Lung (tissue), 12 donors: ENCODE data around the gene PACS1. TPM values are rescaled to one million over a fixed set of nuclear protein-coding genes. Genes with fewer than 3 reads are reported as not detected.

Source experiments
- ATAC-seq: fragments of 200-7000 bp; cut with Tn5 transposase; one replicate; pipeline ENCODE4 v1.9.1; 2020; ENCODE audit warnings: moderate number of reproducible peaks; ENCODE audit not compliant: insufficient read depth, low FRiP score
- DNase-seq, 3 donors: peaks; one replicate each; pipeline ENCODE4 v3.0.0-alpha.2; 2013 to 2017
- H3K27ac ChIP-seq, 2 donors: one replicate each; pipeline ENCODE4 v1.5.1; 2013; ENCODE audit warnings: mild to moderate bottlenecking in 2 of 2, moderate library complexity in 2 of 2, control low read depth in 1 of 2, inconsistent platforms in 1 of 2, low read depth in 1 of 2, low read length in 1 of 2
- H3K27me3 ChIP-seq, 3 donors: one replicate each; pipeline ENCODE4 v1.5.1; 2013; ENCODE audit warnings: low read length in 2 of 3; ENCODE audit not compliant: control insufficient read depth in 3 of 3, insufficient read depth in 3 of 3
- H3K36me3 ChIP-seq, 4 donors: one replicate each; pipeline ENCODE4 v1.5.1; 2013; ENCODE audit warnings: low read length in 4 of 4, mild to moderate bottlenecking in 1 of 4, moderate library complexity in 1 of 4; ENCODE audit not compliant: control insufficient read depth in 4 of 4, insufficient read depth in 4 of 4
- H3K4me1 ChIP-seq, 5 donors: one replicate each; pipeline ENCODE4 v1.5.1; 2013; ENCODE audit warnings: low read length in 5 of 5, mild to moderate bottlenecking in 2 of 5, moderate library complexity in 1 of 5; ENCODE audit not compliant: control insufficient read depth in 5 of 5, insufficient read depth in 5 of 5
- H3K4me3 ChIP-seq: one replicate; pipeline ENCODE4 v1.5.1; 2013; ENCODE audit warnings: mild to moderate bottlenecking, control low read depth, moderate library complexity
- H3K9ac ChIP-seq, 2 donors: one replicate each; pipeline ENCODE4 v1.5.1; 2013; ENCODE audit warnings: low read length in 2 of 2, control low read depth in 1 of 2; ENCODE audit not compliant: insufficient read depth in 1 of 2
- H3K9me3 ChIP-seq, 4 donors: one replicate each; pipeline ENCODE4 v1.5.1; 2013; ENCODE audit warnings: low read length in 3 of 4, mild to moderate bottlenecking in 1 of 4, moderate library complexity in 1 of 4; ENCODE audit not compliant: control insufficient read depth in 4 of 4, insufficient read depth in 3 of 4
- CTCF ChIP-seq: IDR thresholded peaks from 2 replicates; pipeline ENCODE4 v1.5.1; 2012; ENCODE audit warnings: mild to moderate bottlenecking; ENCODE audit errors: control extremely low read depth, extremely low read depth
- WGBS, 2 donors: extraction: QIAGEN DNeasy Blood & Tissue Kit; methylation state at CpG; one replicate each; pipeline ENCODE4 v1.1.7; 2013; 5-methylcytosine and 5-hydroxymethylcytosine counted together
- polyA plus RNA-seq, 2 donors: library from polyadenylated mRNA; stranded (reverse); fragments of 200-250 nt; gene quantifications; one replicate each; pipeline ENCODE4 v1.2.1, GENCODE V29; 2013
- total RNA-seq, 2 donors: library from RNA; depleted of rRNA in 1 of 2; stranded (reverse); fragments of >200 nt in 1 of 2; gene quantifications; one replicate each; pipeline ENCODE4 v1.2.1, GENCODE V29; 2014 to 2021
- donor health status: control.
- donor health status: control.
- donor health status: Bipolar disorder and iron deficiency.
- donor health status: healthy.
- donor health status: DM: yes; HTN: yes; CAD: no.

PACS1 gene
- total and polyA plus RNA-seq, 4 donors: 22.2 to 48.8 (median 34.7) TPM

DNA sequence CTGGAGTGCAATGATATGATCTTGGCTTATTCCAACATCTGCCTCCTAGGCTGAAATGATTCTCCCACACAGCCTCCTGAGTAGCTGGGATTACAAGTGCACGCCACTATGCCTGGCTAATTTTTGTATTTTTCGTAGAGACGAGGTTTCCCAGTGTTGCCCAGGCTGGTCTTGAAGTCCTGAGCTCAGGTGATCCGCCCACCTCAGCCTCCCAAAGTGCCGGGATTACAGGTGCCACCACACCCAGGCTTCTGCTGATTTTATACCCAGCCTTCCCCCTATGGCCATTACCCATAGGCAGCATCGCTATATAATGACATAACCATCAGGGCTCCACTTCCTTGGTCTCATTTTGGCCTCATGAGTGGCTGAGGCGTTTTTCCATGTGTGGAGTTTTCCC, 137.7 kb downstream of the PACS1 start:
- 94 to 96% methylated on average over 7 of the region's 7 CpGs for WGBS, 2 donors
- no peak overlapping the region for H3K27ac ChIP-seq
- no peak for TF ChIP-seq CTCF
- no peak for ATAC-seq
- no peak for DNase-seq
- no peak overlapping the region for H3K4me3 ChIP-seq
- peaks cover 0 to 15% (median 5%) of the 10 kb centered on the region in 4 donors for H3K36me3 ChIP-seq
- H3K4me1 ChIP-seq: no peaks in the 10 kb centered on the region
- H3K27me3 ChIP-seq: no peaks in the 10 kb centered on the region
- H3K9me3 ChIP-seq: no peaks in the 10 kb centered on the region
- no peak overlapping the region for H3K9ac ChIP-seq

- Histone ChIP-seq H3K9me3 (no peaks in the 10 kb centered on the region), H3K4me3 (no peak overlapping the region), H3K27me3 (no peaks in the 10 kb centered on the region), H3K4me1 (no peaks in the 10 kb centered on the region), H3K9ac (no peak overlapping the region), H3K27ac (no peak overlapping the region), H3K36me3 (peaks cover 5 to 22% (median 9%) of the 10 kb centered on the region in 4 donors)
- 95% methylated on average over 8 of the region's 8 CpGs for WGBS, 2 donors
- no peak for TF ChIP-seq CTCF
- DNase-seq (no peak), ATAC-seq (no peak)
Observed at GRCh38 chr11:66211100-66211499, 141.0 kb downstream of the PACS1 start.

DNA sequence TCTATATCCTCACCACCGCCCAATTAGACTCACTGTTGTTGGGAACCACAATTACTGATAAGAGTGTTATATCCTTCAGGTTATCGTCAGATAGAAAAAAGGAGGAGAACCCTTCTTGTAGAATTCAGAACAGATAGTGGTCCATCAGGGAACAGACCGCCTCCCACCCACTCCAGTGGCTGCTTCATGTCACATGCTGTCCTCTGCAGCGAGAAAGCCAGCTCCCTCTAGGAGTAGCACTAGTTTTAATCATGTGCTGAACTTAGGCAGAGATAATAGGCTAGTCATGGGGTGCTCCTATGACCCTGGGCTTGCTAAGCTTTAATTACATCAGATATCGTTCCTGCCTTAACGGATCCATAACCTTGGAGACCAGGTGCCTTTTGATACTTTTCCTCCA, 146.8 kb downstream of the PACS1 start:
- H3K9ac ChIP-seq: no peak overlapping the region
- DNase-seq: no peak
- ATAC-seq: no peak
- no peak overlapping the region for H3K27ac ChIP-seq
- no peak for TF ChIP-seq CTCF
- H3K27me3 ChIP-seq: no peaks in the 10 kb centered on the region
- H3K4me1 ChIP-seq: no peaks in the 10 kb centered on the region
- 95% methylated on average over 6 of the region's 6 CpGs for WGBS, 2 donors
- peaks cover 20 to 47% (median 35%) of the 10 kb centered on the region in 4 donors for H3K36me3 ChIP-seq
- H3K4me3 ChIP-seq: no peak overlapping the region
- no peaks in the 10 kb centered on the region for H3K9me3 ChIP-seq

- WGBS, 2 donors: 73 to 78% methylated on average over 6 of the region's 6 CpGs
- Histone ChIP-seq H3K9me3 (no peaks in the 10 kb centered on the region), H3K27ac (no peak overlapping the region), H3K36me3 (peaks cover 19 to 45% (median 35%) of the 10 kb centered on the region in 4 donors), H3K27me3 (no peaks in the 10 kb centered on the region), H3K9ac (no peak overlapping the region), H3K4me3 (no peak overlapping the region), H3K4me1 (no peaks in the 10 kb centered on the region)
- ATAC-seq: no peak
- no peak for TF ChIP-seq CTCF
- DNase-seq: no peak
Observed at GRCh38 chr11:66218036-66218435, 148.0 kb downstream of the PACS1 start.
